ENCODE measurements around the gene OSTC.

The OSTC gene

DNA sequence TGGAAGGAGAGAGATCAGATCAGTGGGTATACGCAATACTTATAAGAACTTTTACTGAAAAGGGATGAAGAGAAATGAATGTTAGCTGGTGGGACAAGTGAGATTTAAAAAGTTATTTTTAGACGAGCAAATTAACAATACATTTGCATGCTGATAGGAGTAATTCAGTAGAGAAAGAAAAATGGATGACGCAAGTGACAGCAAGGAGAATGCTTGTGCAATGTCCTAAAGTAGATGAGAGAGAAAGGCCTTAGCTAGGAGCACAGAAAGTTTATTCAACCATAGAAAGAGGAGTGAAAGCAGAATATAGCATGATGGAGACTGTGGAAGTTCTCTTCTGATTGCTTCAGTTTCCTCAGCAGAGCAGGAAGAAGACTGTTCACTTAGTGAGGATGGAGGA is 45.8 kb downstream of the OSTC start:
- TF ChIP-seq FOXP2 (optimal IDR thresholded peaks at IDR 0.05; ENCODE audit: borderline replicate concordance, extremely low read depth, extremely low read length, insufficient read depth) (no peak), SIN3A (IDR thresholded peaks at IDR 0.05; ENCODE audit: borderline replicate concordance, insufficient read depth, low read length) (no peak)
- TF ChIP-seq, protein P1, sequence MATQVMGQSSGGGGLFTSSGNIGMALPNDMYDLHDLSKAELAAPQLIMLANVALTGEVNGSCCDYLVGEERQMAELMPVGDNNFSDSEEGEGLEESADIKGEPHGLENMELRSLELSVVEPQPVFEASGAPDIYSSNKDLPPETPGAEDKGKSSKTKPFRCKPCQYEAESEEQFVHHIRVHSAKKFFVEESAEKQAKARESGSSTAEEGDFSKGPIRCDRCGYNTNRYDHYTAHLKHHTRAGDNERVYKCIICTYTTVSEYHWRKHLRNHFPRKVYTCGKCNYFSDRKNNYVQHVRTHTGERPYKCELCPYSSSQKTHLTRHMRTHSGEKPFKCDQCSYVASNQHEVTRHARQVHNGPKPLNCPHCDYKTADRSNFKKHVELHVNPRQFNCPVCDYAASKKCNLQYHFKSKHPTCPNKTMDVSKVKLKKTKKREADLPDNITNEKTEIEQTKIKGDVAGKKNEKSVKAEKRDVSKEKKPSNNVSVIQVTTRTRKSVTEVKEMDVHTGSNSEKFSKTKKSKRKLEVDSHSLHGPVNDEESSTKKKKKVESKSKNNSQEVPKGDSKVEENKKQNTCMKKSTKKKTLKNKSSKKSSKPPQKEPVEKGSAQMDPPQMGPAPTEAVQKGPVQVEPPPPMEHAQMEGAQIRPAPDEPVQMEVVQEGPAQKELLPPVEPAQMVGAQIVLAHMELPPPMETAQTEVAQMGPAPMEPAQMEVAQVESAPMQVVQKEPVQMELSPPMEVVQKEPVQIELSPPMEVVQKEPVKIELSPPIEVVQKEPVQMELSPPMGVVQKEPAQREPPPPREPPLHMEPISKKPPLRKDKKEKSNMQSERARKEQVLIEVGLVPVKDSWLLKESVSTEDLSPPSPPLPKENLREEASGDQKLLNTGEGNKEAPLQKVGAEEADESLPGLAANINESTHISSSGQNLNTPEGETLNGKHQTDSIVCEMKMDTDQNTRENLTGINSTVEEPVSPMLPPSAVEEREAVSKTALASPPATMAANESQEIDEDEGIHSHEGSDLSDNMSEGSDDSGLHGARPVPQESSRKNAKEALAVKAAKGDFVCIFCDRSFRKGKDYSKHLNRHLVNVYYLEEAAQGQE (IDR thresholded peaks at IDR 0.05; ENCODE audit: insufficient read depth in 1 of 2, low read depth in 2 of 2, low read length in 2 of 2) = no peak

DNA sequence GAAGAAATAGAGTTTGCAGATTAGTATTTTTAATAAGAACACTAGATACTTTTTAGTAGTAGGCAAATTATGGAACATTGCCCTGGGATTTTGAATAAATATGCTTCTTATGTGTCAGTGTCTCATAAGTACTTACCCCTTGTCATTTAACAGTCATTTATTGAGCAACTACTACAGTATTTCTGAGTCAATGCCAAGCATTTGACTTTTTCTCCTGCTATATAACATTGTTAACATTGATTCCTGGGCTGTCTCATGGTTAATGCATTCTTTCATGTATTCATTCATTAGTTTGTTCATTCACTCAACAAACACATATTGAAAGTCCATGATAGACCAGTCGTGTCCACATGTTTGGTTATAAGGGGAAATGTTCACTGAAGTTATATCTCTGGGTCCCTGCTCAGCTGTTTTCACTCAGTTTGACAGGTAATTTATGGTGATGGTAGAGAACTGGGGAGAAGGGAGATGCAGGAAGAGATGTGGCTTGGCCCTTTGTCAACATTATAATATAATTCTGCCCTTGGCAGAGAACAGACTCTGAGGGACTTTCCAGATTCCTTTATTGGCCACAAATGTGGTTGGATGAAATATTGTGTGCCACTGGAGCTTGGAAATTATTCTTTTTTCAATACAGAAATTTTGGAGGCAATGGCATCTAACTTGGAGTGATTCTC is 49.8 kb downstream of the OSTC start:
- TF ChIP-seq, protein P1 (IDR thresholded peaks at IDR 0.05; ENCODE audit: insufficient read depth in 1 of 2, low read depth in 2 of 2, low read length in 2 of 2) = no peak
- TF ChIP-seq POLR2AphosphoS5 (IDR thresholded peaks at IDR 0.05; ENCODE audit: low read depth, low read length) (no peak), SIN3A (IDR thresholded peaks at IDR 0.05; ENCODE audit: borderline replicate concordance, insufficient read depth, low read length) (no peak), FOXP2 (optimal IDR thresholded peaks at IDR 0.05; ENCODE audit: borderline replicate concordance, extremely low read depth, extremely low read length, insufficient read depth) (no peak), TAF1 (IDR thresholded peaks at IDR 0.05; ENCODE audit: borderline replicate concordance, insufficient read depth, low read length) (no peak)

DNA sequence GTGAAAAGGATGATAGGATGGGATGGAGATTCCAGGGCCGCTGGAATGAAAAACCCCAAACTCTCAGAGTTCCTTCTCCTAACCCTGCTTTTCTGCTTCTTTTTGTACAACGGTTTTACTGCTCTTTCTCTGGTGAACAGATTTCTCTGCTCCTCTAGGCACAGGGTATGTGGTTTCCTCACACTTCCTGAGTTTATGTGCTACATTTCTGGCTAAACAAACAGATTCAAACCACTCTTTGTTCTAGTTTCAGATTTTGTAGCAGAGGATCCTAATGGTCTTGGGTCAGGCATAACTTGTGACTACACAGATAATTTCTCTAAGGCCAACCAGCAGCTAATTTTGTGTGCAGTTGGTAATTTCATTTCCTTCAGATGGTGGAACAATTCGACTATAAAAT is 52.6 kb downstream of the OSTC start:
- TF ChIP-seq, protein P1 (IDR thresholded peaks at IDR 0.05; ENCODE audit: insufficient read depth in 1 of 2, low read depth in 2 of 2, low read length in 2 of 2) = no peak
- TF ChIP-seq FOXP2 (optimal IDR thresholded peaks at IDR 0.05; ENCODE audit: borderline replicate concordance, extremely low read depth, extremely low read length, insufficient read depth) = no peak
- TF ChIP-seq SIN3A (IDR thresholded peaks at IDR 0.05; ENCODE audit: borderline replicate concordance, insufficient read depth, low read length) = no peak
- no peak for TF ChIP-seq POLR2AphosphoS5 (IDR thresholded peaks at IDR 0.05; ENCODE audit: low read depth, low read length)
- no peak for TF ChIP-seq TAF1 (IDR thresholded peaks at IDR 0.05; ENCODE audit: borderline replicate concordance, insufficient read depth, low read length)

DNA sequence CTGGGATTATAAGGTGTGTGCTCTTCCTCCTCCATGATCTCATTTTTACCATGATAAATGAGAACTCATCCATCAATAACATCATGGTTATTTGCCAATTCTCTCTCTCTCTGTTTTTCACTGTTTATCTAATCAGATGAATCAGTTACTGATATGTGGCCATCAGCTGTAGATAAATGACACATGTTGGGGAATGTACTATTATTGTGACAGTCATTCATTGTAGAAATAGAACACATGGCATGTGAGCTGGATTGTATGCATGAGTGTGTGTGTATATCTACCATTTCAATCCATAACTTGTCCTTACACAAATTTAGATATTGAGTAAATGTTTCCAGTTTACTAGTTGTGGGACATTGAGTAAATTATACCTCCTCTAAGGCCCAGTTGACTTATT is 53.0 kb downstream of the OSTC start:
- TF ChIP-seq, protein P1 (IDR thresholded peaks at IDR 0.05; ENCODE audit: insufficient read depth in 1 of 2, low read depth in 2 of 2, low read length in 2 of 2) = no peak
- TF ChIP-seq TAF1 (IDR thresholded peaks at IDR 0.05; ENCODE audit: borderline replicate concordance, insufficient read depth, low read length) = no peak

DNA sequence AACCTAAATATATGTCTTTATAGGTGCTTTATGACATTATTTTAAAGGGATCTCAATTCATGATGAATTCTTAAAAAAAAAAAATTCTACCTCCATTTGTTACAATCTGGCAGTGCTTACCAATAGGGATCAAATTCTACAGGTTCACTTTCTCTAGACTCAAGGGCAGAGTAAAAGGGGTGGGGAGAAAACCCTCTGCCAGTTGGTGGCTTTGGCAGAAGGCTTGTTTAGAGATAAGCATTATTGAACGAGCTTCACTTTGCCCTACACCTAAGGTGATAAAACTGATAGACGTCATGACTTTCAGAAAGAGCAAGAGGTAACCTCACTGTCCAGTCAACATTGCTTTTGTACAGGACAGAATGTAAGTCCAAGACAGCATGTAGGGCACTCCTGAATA is 53.6 kb downstream of the OSTC start:
- TF ChIP-seq, protein P1 (IDR thresholded peaks at IDR 0.05; ENCODE audit: insufficient read depth in 1 of 2, low read depth in 2 of 2, low read length in 2 of 2) = no peak
- TF ChIP-seq POLR2AphosphoS5 (IDR thresholded peaks at IDR 0.05; ENCODE audit: low read depth, low read length) (no peak), FOXP2 (optimal IDR thresholded peaks at IDR 0.05; ENCODE audit: borderline replicate concordance, extremely low read depth, extremely low read length, insufficient read depth) (no peak), TAF1 (IDR thresholded peaks at IDR 0.05; ENCODE audit: borderline replicate concordance, insufficient read depth, low read length) (no peak), SIN3A (IDR thresholded peaks at IDR 0.05; ENCODE audit: borderline replicate concordance, insufficient read depth, low read length) (no peak)

Data from PFSK-1 (cell line).